GM21526 (cell line): ENCODE data around the gene CORO2A.
"Not testable (repeated sequence)": the region's sequence is repeated elsewhere in the genome, so short reads cannot be mapped to it uniquely, and the experiment has no call there.

Experiments used
- ATAC-seq: cut with Tn5 transposase; IDR thresholded peaks from one replicate; pipeline ENCODE4 v1.9.1; 2021; ENCODE audit warnings: moderate library complexity; ENCODE audit not compliant: unreplicated experiment, low FRiP score

Gene CORO2A

DNA sequence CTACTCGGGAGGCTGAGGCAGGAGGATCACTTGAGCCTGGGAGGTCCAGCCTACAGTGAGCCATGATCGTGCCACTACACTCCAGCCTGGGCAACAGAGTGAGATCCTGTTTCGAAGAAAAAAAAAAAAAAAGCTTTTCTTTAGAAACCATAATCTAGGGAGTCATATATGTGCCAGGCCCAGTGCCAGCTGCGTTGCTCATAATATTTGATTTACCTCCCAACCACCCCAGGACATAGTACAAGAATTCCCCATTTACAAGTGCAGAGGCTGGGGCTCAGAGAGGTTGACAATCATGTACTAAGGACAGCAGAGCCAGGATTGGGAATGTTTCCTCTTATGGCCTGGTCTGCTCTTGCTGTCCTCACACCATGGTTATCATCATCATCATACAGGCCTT lies 48.4 kb downstream of the CORO2A start:
- no peak for ATAC-seq

DNA sequence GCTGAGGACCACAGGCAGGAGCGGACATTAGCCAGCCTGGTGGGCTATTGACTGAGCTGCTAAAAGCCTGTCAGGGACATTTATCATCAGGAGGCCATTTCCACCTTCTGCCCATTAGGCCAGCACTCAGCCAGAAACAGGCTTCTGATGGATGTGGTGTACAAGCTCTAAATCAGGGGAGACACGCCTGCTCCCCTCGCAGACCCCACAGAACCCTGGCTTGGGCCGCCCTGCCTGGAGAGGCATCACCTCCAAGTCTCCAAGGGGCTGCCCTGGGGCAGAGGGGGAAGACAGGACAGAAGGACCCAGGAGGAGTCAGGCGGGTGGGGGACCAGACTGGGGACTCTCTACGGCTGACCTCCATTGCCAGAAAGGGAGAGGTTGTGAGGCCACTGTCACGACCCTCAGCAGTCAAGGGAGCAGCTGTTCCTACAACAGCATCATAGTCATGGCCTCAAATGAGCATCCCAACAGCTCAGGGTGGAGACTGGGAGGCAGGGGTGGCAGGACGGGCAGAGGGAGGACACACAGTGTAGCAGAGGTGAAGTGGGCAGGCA lies 49.4 kb downstream of the CORO2A start:
- ATAC-seq = no peak

DNA sequence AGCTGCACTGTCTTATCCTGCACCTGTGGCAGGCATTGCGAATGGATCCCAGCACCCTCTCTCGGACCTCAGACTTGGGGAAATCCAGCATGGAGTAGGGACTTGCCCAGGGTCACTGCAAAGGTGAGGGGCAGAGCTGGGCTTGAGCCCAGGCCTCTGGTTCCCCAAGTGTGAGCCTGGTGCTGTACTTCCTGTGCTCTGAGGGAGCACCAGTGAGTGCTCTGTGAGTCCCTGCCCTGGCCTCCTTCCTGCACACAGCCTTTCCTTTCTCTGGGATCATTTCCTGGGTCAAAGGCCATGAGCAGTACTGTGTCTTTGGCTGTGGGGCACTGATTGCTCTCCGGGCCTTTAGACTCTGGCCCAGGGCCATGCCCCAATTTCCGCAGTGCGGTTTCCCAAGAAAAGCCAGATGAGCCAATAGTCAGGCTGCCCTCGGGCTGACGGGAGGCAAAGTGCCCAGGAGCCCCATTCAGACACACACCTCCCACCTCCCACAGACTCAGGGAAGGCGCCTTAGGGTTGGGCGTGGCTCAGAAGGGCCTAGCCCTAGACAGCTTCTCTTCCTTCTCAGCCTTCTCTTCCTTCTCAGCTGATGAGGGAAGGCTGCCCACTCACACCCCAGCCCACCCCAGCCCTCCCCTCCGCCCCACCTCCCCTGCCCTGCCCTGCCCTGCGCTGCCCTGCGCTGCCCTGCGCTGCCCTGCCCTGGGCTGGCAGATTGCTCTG lies 50.1 kb downstream of the CORO2A start:
- ATAC-seq = no peak

DNA sequence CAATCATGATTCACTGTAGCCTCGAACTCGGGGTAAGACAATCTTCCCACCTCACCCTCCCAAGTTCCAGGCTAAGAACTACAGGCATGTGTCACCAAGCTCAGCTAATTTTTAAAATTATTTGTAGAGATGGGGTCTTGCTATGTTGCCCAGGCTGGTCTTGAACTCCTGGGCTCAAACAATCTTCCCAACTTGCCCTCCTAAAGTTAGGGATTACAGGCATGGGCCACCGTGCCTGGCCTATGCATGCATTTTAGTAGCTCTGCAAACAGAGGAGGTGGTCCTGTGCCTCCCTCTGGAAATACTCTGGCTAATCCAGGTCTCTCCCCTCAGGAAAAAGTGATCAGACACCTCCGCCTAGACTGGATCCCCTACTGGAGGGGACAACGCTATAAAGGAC lies 51.9 kb downstream of the CORO2A start:
- ATAC-seq = no peak

DNA sequence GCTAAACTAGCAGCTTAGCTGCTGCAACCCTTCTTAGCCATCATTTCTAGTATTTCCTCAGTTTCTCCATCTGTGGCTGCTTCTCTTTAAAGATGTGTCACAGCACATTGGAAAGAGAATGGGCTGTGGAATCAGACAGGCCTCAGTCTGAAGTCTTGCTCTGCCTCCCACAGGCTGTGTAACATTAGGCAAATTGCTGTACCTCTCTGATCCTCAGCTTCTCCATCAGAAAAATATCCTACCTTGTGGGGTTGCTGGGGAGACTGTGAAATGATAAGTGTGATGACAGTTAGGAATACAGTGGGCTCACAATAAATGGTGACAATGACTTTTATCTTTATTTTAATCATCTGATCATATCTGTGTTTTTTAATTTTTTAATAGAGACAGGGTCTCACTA lies 55.9 kb downstream of the CORO2A start:
- ATAC-seq = no peak

DNA sequence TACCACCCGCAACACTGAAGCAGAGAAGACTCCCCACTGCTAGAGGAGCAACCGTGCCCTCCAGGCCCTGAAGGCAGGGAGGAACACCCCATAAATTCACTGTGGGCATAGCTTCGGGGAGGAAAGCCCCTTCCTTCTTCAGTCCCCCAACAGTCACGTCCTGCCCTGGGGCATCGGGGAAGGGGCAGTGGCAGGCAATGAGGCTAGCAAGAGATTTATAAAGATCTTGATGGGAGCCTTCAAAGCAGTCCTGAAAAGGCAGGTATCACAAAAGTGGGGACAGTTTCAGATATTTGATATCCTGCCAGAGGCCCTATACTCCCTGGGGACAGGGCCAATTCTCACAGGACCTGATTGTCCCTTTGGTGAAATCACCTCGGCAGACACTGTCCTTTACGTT lies 56.5 kb downstream of the CORO2A start:
- ATAC-seq = no peak

DNA sequence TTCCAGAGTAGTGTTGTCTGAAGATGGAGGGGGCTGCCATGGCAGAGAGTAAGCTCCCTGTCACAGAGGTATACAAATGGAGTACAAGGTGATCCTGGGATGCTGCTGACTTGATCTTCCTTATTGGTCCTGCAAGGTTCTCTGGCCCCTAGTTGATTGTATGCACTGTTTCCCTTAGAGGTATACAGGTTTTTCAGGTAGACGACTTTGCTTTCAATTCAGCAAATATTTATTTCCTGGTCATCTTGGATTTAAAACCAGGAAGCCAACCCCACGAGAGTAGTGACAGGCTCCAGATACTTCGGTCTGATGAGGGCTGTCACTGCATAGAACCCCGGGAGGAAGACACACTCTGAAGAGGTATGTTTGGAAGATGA lies 56.9 kb downstream of the CORO2A start:
- no peak for ATAC-seq

DNA sequence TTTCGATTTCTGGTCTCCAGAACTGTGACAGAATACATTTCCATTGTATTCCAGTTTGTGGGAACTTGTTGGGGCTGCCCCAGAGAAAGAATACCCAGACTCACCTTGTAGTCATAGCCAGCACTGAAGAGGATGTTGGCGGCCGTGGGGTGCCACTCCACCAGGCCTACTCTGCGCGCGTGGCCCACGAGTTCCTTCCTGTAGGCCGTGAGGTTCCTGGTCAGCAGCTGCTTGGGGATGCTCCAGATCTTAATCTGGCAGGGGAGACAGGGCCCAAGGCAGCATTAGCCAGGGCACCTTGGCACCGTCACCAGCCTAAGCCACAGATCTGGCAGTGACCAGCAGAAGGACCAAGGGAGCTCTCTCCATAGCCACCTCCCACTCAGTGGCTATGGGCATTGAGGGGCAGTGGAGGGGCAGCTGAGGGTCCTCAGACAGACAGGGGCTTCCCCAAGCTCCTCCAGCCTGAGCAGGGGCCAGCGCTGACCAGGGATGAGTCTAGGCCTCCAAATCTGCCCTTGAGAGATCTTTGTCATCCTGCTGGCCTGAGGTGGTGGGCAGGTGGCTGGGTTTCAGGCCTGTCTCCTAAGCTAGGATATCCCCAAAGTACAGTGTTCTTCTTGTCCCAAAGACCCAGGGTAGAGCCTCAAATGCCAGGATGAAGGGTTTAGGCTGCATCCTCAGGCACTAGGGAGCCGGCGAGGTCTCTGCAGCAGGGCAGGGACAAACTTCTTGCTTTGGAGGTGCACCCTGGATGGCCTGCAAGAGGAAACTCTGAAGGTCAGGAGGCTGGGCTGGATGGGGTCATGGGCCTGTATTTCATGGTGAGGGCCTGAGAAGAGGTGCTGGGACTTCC lies 57.5 kb downstream of the CORO2A start:
- ATAC-seq = no peak

DNA sequence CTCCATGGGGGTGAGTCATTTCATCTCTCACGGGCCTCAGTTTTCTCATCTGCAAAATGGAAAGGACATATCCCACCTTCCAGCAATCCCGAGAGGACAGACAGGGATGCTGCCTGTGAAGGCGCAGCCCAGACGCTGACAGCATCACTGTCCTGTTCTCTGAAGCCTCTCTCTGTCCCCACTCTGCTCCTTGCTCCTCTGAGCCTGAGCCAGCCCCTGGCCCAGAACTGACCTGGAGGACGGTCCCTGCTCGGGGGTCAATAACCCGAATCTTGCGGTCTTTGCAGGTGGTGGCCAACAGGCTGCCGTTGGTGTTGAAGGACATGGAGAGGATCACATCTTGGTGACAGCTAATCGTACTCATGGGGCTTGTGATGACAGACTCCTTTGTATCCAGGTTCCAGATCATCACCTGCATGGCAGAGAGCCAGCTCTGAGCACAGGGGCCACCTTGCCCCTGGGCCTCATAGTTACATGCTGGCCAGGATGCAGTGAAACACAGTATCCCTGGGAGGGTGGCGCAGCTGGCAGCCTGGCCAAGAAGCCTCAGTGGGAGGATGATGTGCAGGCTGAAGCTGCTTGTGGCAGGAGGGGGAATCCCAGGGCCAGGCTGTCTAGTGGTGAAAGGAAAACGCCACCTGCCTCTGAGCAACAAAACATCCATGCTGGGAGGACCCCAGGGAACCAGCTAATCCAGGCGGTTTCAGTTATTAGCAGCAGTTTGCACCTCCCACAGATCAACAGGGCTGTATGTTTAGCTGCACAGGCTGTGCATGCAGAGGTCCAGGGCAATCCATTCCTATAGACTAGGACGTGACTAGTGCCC lies 59.4 kb downstream of the CORO2A start:
- no peak for ATAC-seq

DNA sequence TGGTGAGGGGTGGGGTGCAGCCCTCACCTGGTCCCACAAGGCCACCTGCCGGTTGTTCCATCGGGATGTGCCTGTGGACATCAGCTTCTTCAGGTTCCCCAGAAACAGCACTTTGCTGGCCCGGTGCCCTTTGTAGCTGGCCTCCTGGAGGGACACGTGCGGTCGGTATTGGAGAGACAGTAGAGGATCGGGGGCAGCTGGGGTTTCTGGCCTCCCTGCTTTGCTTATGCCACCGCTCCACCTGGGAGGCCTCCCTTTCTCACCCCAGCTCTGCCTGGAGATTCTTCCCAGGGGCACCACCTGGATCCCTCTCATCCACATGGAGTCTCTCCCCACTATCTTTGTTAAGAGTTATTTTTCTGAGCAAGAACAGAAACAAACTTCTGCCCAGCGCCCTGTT lies 60.3 kb downstream of the CORO2A start:
- no peak for ATAC-seq

DNA sequence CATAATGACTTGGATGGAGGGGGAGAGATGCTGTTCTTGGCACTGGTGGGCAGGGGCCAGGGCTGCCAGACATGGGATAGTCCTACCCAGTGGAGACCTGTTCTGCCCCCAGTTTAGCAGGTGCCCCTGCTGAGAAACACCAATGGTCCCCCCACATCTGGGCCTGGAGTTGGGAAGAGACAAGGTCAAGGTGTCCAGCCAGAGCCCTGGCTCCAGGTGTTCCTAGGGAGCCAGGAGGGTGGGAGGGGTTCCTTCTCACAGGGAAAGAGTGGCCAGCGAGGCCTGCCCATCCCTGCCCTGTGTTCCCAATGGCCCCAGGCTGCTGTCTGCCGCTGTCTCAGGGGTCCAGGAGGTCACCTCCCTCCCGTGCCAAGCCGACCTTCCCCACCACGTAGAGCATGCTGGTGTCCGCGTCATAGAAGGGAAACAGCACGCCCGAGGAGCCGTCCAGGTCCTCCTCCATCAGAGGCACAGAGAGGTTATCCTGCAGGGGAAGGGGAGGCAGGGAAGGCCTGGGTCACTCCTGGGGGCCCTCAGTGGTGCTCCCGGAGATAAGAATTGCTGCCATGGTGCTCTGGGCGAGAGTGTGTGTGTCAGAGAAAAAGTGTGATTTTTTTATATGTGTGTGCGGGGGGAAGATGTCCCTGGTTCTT lies 61.7 kb downstream of the CORO2A start:
- ATAC-seq = no peak

DNA sequence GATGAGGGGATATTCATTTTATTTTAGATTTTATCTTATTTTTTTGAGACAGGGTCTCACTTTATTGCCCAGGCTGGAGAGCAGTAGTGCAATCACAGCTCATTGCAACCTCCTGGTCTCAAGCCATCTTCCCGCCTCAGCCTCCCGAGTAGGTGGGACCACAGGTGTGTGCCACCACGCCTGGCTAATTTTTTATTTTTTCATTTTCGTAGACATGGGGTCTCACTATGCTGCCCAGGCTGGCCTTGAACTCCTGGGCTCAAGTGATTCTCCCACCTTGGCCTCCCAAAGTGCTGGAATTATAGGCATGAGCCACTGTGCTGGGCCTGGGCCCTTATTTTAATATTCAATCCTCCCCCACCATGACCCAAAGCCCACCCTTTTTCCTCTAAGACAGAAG lies 62.4 kb downstream of the CORO2A start:
- ATAC-seq = not testable (repeated sequence)

DNA sequence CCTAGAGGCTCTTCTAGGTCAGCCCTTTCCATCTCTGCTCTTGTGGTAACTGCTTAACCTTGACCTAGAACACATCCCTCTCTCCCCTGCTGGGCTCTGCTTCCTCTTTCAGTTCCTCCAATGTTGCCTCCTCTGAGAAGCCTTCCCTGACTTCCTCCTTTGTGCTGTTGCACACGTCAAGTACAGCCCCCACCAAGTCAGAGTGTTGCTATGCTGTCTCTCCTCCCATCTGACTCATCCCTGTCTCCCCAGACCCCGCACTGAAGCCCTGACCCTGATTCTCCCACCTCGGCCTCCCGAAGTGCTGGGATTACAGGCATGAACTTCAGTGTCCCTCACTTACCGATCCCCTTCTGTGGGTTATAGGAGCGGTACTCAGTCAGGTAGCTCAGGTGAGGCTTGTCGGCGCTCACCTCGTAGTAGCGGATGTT lies 63.0 kb downstream of the CORO2A start:
- ATAC-seq = peak; percentile 73

DNA sequence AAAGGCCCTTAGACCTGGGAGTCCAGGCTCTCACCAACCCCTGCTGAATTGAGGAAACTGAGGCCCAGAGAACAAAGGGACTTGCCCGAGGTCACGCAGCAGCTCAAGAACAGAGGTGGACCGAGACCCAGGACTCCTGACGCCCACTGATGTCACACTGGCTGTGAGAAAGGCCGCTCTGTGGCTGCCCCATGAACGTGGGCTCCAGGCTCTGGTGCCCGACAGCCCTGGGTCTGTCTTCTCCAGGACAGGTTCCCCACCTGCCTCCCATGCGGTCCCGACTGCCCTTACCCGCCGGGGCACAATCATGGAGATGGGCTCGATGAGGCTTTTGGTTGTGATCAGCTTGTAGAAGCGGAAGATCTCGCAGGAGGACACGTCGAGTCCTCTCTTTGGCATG lies 64.1 kb downstream of the CORO2A start:
- ATAC-seq = no peak

DNA sequence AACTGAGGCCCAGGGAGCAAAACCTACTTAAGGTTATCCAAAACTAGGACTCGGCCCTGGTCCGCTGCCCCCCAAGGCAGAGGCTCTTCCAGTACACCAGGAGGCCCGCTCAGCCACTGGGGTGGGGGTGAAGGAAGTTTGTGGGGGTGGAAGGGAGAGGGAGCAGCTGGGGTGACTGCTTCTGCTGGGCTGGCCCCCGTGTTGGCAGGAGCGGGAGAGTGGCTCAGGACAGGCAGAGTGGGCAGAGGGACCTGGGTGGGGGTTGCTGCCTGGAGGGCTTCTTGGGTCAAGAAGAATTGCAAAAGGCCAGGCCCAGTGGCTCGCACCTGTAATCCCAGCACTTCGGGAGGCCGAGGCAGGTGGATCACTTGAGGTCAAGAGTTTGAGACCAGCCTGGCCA lies 65.2 kb downstream of the CORO2A start:
- ATAC-seq = no peak

DNA sequence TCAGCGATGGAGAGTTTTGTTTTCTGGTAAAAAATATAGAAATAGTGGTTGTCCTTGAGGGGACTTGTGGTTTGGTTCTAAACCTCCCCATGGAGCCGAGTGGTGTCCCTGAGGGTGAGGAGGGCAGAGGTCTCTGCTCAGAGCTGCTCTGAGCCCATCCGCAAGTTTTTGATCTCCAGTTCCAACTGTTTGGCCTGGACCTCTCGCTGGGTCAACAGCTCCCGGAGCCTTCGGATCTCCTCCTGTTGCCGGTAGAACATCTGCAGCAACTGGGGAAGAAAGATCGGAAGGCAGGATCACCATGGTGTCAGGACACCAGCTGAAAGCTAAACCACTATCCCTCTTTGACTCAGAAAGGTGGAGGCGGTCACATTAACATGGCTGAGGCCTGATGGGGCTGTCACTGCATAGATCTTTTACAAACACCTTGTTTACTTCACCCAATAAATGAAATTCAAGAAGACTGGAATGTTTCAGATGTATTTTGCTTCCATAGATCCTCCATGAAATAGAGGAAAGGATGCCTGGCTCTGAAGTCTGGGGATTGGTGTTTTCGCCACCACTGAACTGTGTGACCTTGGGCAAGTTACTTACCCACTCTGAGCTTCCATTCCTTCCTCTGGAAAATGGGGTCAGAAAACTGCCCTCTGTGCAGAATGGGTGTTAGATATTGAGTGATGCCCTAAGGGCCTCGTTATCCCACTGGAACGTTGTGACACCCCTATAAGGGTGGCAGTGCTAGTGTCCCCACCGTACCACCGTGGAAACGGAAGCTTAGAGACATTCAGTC lies 67.6 kb downstream of the CORO2A start:
- no peak for ATAC-seq

DNA sequence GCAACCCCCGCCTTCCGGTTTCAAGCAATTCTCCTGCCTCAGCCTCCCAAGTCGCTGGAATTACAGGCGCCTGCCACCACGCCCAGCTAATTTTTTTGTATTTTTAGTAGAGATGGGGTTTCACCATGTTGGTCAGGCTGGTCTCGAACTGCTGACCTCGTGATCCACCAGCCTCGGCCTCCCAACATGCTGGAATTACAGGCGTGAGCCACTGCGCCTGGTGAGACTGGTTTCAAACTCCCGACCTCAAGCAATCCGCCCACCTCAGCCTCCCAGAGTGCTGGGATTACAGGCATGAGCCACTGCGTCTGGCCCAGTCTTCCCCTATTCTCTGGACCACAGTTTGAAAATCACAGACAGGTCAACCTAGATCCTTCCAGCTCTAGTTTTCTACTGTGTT lies 68.3 kb downstream of the CORO2A start:
- not testable (repeated sequence) for ATAC-seq

DNA sequence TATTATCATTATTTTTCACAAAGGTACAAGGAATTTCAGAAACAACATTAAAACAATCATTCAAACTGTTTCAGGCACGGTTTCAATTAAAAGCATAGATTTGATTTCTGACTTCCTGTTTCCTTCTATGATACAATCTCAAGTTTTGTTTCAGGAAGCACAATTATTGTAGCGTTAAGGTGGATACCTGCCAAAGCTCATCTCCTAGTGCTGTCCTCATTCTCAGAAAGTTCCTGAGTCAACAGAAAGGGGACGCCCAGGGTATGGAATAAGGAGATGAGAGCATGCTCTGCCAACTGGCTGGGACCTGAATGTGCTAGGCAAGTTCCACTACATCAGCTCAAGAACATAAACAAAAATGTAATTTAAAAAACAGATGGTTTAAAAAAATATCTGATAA lies 71.4 kb downstream of the CORO2A start:
- no peak for ATAC-seq

DNA sequence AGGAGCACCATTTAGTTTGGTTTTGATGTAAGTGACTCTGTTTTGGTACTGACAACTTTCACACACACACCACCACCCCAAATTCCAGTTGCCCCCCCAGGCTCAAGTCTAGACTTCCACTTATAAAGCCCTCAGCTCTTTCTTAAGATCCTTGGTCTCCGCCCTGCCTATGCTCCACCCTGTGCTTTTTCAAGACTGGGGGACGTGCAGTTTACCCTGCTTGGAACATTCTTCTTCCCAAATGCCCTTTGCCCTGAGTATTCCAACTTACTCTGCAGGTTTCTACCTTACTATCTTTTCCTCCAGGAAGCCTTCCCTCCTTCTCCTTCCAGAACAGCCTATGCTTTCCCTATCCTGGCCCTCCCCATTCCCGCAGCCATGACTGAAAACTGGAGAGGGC lies 72.0 kb downstream of the CORO2A start:
- no peak for ATAC-seq
